Measurements from ENCODE around the gene ZG16B. TPM values are rescaled to one million over a fixed set of nuclear protein-coding genes. Genes with fewer than 3 reads are reported as not detected.

The ZG16B gene
- total and polyA plus RNA-seq, 8 donors: 0.27 to 1.4 (median 0.63) TPM

DNA sequence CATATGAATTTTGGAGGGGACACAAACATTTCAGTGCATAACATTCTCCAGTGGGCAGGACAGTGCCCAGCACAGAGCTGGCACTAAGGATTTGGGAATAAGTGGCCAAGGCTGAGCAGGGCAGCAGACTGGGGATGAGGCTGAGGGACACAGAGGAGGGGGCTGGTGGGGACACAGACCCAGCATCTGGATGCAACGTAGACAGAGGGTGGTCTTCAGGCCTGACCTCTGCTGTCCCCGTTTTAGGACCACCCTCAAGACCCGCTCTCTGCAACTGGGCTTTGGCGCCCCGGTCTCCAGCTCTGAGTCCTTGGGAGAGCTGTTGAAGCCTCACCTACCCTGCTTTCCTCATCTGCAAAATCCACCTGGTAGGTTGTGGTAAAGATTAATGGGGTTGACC, 39.5 kb upstream of the ZG16B start:
- Histone ChIP-seq H3K9me3 (no peaks in the 10 kb centered on the region), H3K27ac (no peak overlapping the region), H3K4me3 (no peak overlapping the region), H3K4me1 (peaks cover 2 to 8% of the 10 kb centered on the region in 2 donors), H3K27me3 (peaks cover 15 to 50% of the 10 kb centered on the region in 2 donors), H3K36me3 (no peaks in the 10 kb centered on the region)
- DNase-seq (no peak), ATAC-seq (no peak)
- no peak for TF ChIP-seq CTCF (IDR thresholded peaks at IDR 0.05)
- intact Hi-C loops (cut with DNase I): no loop called here

DNA sequence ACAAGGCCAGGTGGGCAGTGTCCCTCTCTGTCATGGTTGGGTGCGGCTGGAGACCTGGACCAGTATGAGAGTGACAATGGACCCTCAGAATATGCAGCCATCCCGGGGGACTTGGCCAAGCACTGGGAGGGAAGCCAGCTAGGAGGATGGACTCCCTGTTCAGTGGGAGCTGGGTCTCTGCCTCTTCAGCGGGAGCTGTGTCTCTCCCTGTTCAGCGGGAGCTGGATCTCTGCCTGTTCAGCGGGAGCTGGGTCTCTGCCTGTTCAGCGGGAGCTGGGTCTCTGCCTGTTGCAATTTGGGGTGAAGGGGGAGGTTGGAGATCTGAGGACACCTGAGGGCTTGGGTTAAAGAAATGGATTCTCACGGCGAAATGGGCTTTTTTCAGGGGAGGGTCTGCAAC, 38.9 kb upstream of the ZG16B start:
- Histone ChIP-seq H3K36me3 (no peaks in the 10 kb centered on the region), H3K4me3 (no peak overlapping the region), H3K9me3 (no peaks in the 10 kb centered on the region), H3K27me3 (peaks cover 9 to 45% of the 10 kb centered on the region in 2 donors), H3K27ac (no peak overlapping the region), H3K4me1 (peaks cover 0 to 3% of the 10 kb centered on the region in 2 donors)
- TF ChIP-seq CTCF (IDR thresholded peaks at IDR 0.05): no peak
- DNase-seq (no peak), ATAC-seq (no peak)
- intact Hi-C loops (cut with DNase I): no loop called here

DNA sequence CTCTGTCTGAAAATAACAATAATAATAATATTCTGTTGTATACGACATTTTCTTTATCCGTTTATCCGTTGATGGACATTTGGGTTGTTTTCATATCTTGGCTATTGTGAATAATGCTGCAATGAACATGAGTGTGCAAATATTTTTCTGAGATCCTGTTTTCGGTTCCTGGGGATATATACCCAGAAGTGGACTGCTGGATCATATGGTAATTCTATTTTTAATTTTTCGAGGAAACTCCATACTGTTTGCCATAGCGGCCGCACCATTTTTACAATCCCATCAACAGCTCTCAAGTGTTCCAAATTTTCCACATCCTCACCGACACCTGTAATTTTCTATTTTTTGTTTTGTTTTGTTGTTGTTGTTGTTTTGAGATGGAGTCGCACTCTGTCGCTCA, 37.2 kb upstream of the ZG16B start:
- H3K36me3 ChIP-seq: no peaks in the 10 kb centered on the region
- ATAC-seq (no peak), DNase-seq (no peak)
- intact Hi-C loops (cut with DNase I): no loop called here
- H3K9me3 ChIP-seq: no peaks in the 10 kb centered on the region
- H3K27me3 ChIP-seq: peaks cover 5 to 33% of the 10 kb centered on the region in 2 donors
- no peak overlapping the region for H3K4me3 ChIP-seq
- no peak overlapping the region for H3K27ac ChIP-seq
- peaks cover 0 to 3% of the 10 kb centered on the region in 2 donors for H3K4me1 ChIP-seq
- no peak for TF ChIP-seq CTCF (IDR thresholded peaks at IDR 0.05)

- Histone ChIP-seq H3K4me1 (peaks cover 0 to 3% of the 10 kb centered on the region in 2 donors), H3K27me3 (peaks cover 0 to 25% of the 10 kb centered on the region in 2 donors), H3K36me3 (no peaks in the 10 kb centered on the region), H3K9me3 (no peaks in the 10 kb centered on the region), H3K4me3 (no peak overlapping the region), H3K27ac (no peak overlapping the region)
- DNase-seq (no peak), ATAC-seq (no peak)
- intact Hi-C loops (cut with DNase I): no loop called here
- TF ChIP-seq CTCF (IDR thresholded peaks at IDR 0.05): no peak
These were observed 34.5 kb upstream of the ZG16B start for GRCh38 chr16:2795395-2796143.

DNA sequence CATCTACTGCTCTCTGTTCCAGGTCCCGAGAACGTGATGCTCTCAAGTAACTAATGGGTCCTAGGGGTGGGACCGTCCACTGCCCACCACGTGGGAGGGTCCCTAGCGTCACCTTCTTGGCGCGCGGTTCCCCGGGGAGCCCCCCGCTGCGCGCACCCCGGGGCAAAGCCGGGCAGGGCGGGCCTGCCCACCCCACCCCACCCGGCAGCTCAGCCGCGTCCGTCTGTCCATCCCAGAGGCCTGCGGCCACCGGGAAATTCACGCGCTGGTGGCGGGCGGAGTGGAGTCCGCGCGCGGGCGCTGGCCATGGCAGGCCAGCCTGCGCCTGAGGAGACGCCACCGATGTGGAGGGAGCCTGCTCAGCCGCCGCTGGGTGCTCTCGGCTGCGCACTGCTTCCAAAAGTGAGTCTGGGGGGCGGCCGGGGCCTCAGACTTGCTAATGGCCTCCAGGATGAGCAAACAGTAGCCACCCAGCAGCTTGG, 31.3 kb upstream of the ZG16B start:
- no peak for ATAC-seq
- no peak for TF ChIP-seq CTCF (IDR thresholded peaks at IDR 0.05)
- H3K9me3 ChIP-seq: peaks cover 0 to 8% of the 10 kb centered on the region in 2 donors
- H3K27me3 ChIP-seq: peaks cover 0 to 19% of the 10 kb centered on the region in 2 donors
- intact Hi-C loops (cut with DNase I): no loop called here
- H3K4me1 ChIP-seq: peaks cover 0 to 3% of the 10 kb centered on the region in 2 donors
- no peak for DNase-seq
- H3K36me3 ChIP-seq: no peaks in the 10 kb centered on the region
- H3K27ac ChIP-seq: no peak overlapping the region
- no peak overlapping the region for H3K4me3 ChIP-seq
